Measurements from ENCODE around the gene STK33. TPM values are rescaled to one million over a fixed set of nuclear protein-coding genes. Genes with fewer than 3 reads are reported as not detected.

Gene STK33
- total RNA-seq, 1 experiment from 2014 or later: 19.5 TPM

GRCh38 chr11:8567602-8568198 lies 26.3 kb downstream of the STK33 start:
- no peaks in the 10 kb centered on the region for H3K27me3 Mint-ChIP-seq (ENCODE audit: low read depth)
- Histone ChIP-seq H3K27ac (ENCODE audit: insufficient read length, low read depth, low read length) (no peak overlapping the region), H4K5ac (ENCODE audit: insufficient read length, low read depth, low read length) (no peak overlapping the region), H3K9ac (ENCODE audit: extremely low read depth, insufficient read length, low read length) (no peak overlapping the region), H2AFZ (ENCODE audit: low read length) (no peak overlapping the region), H2BK20ac (ENCODE audit: low read depth, low read length, poor library complexity, severe bottlenecking) (no peak overlapping the region), H4K91ac (ENCODE audit: insufficient read length, low read depth, low read length) (no peak overlapping the region), H3K27me3 (ENCODE audit: insufficient read depth, low read length) (no peaks in the 10 kb centered on the region), H3K4me1 (ENCODE audit: insufficient read depth, low read length) (no peaks in the 10 kb centered on the region), H3K23ac (ENCODE audit: insufficient read length, low read depth, low read length) (no peak overlapping the region), H3K14ac (ENCODE audit: insufficient read depth, low read length) (no peak overlapping the region), H3K79me1 (ENCODE audit: insufficient read depth, low read depth, low read length, poor library complexity, severe bottlenecking) (no peaks in the 10 kb centered on the region), H2BK12ac (ENCODE audit: insufficient read length, low read depth, low read length) (no peak overlapping the region), H2BK120ac (ENCODE audit: low read depth, low read length, poor library complexity, severe bottlenecking) (no peak overlapping the region), H3K23me2 (ENCODE audit: insufficient read length, low read depth, low read length, poor library complexity, severe bottlenecking) (no peaks in the 10 kb centered on the region), H3K9me3 (ENCODE audit: control insufficient read depth, low read depth, low read length) (no peaks in the 10 kb centered on the region), H3T11ph (ENCODE audit: low read length) (no peak overlapping the region), H3K79me2 (ENCODE audit: insufficient read depth, low read length) (no peaks in the 10 kb centered on the region), H3K18ac (ENCODE audit: insufficient read length, low read depth, low read length) (no peak overlapping the region), H3K4ac (ENCODE audit: low read depth, low read length) (no peak overlapping the region), H4K20me1 (ENCODE audit: control insufficient read depth, insufficient read depth, insufficient read length) (no peaks in the 10 kb centered on the region), H4K8ac (replicated peaks; ENCODE audit: insufficient read length, low read depth, low read length) (no peak overlapping the region), H3K4me2 (ENCODE audit: insufficient read depth, insufficient read length, low read length) (no peak overlapping the region), H3K56ac (ENCODE audit: insufficient read length, low read depth, low read length) (no peak overlapping the region), H2BK5ac (ENCODE audit: insufficient read length, low read length) (no peak overlapping the region), H2BK15ac (ENCODE audit: low read depth, low read length) (no peak overlapping the region), H2AK5ac (ENCODE audit: insufficient read length, low read length) (no peak overlapping the region)
- no peak for DNase-seq
- no peak overlapping the region for H3K4me3 Mint-ChIP-seq
- no peaks in the 10 kb centered on the region for H3K36me3 Mint-ChIP-seq (ENCODE audit: insufficient read depth in 1 of 3, low read depth in 3 of 3)
- no CpG with 5 or more reads among the region's 2 CpGs for WGBS (ENCODE audit: extremely low coverage, insufficient read length, low lambda C conversion rate)
- TF ChIP-seq, protein P1, sequence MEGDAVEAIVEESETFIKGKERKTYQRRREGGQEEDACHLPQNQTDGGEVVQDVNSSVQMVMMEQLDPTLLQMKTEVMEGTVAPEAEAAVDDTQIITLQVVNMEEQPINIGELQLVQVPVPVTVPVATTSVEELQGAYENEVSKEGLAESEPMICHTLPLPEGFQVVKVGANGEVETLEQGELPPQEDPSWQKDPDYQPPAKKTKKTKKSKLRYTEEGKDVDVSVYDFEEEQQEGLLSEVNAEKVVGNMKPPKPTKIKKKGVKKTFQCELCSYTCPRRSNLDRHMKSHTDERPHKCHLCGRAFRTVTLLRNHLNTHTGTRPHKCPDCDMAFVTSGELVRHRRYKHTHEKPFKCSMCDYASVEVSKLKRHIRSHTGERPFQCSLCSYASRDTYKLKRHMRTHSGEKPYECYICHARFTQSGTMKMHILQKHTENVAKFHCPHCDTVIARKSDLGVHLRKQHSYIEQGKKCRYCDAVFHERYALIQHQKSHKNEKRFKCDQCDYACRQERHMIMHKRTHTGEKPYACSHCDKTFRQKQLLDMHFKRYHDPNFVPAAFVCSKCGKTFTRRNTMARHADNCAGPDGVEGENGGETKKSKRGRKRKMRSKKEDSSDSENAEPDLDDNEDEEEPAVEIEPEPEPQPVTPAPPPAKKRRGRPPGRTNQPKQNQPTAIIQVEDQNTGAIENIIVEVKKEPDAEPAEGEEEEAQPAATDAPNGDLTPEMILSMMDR (conservative IDR thresholded peaks at IDR 0.05): no peak
- H3K27ac Mint-ChIP-seq: no peak overlapping the region
- no peaks in the 10 kb centered on the region for H3K9me3 Mint-ChIP-seq
- no peaks in the 10 kb centered on the region for H3K4me1 Mint-ChIP-seq

Measured in H9 (cell line).